ENCODE measurements around the gene PRKG1.
"Not testable (repeated sequence)": the region's sequence is repeated elsewhere in the genome, so short reads cannot be mapped to it uniquely, and the experiment has no call there.

Gene PRKG1

DNA sequence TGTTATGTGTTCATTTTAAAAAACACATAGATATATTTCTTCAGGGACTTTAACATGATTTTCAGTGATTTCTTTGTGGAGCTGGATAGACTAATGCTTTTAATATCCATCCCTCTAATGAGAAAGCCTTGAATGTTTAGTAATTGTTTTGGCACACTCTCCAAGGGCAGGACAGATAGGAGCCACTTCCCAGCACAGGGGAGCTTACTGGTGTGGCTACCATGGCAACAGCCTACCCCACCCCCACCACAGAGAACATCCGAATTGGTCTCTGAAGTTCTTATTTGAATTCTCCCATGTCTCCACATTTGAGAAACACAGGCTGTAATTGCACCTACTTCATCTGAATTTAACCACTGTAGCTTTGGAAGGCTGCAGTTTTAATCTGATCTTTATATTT lies 87.7 kb downstream of the PRKG1 start:
- Histone ChIP-seq H3F3A (ENCODE audit: low read depth) (no peaks in the 10 kb centered on the region), H3K27me3 (ENCODE audit: insufficient read depth, low read length, poor library complexity, severe bottlenecking) (no peaks in the 10 kb centered on the region), H3K36me3 (ENCODE audit: insufficient read depth, low read length) (no peaks in the 10 kb centered on the region), H3K9me2 (replicated peaks; ENCODE audit: low read depth, low read length) (no peaks in the 10 kb centered on the region), H3K9ac (ENCODE audit: low read depth, low read length, poor library complexity, severe bottlenecking) (no peak overlapping the region), H3K4me2 (ENCODE audit: low read depth, low read length, poor library complexity, severe bottlenecking) (no peak overlapping the region), H4K20me1 (ENCODE audit: insufficient read depth, low read length, poor library complexity, severe bottlenecking) (no peaks in the 10 kb centered on the region), H2AFZ (ENCODE audit: low read length) (no peak overlapping the region), H3K9me3 (ENCODE audit: insufficient read depth, low read depth, low read length) (no peaks in the 10 kb centered on the region), H3K79me2 (ENCODE audit: insufficient read depth, low read length) (no peaks in the 10 kb centered on the region), H3K4me1 (ENCODE audit: insufficient read depth, low read length, poor library complexity, severe bottlenecking) (no peaks in the 10 kb centered on the region), H3K4me3 (ENCODE audit: low read length, poor library complexity, severe bottlenecking) (no peak overlapping the region)
- TF ChIP-seq, protein P1, sequence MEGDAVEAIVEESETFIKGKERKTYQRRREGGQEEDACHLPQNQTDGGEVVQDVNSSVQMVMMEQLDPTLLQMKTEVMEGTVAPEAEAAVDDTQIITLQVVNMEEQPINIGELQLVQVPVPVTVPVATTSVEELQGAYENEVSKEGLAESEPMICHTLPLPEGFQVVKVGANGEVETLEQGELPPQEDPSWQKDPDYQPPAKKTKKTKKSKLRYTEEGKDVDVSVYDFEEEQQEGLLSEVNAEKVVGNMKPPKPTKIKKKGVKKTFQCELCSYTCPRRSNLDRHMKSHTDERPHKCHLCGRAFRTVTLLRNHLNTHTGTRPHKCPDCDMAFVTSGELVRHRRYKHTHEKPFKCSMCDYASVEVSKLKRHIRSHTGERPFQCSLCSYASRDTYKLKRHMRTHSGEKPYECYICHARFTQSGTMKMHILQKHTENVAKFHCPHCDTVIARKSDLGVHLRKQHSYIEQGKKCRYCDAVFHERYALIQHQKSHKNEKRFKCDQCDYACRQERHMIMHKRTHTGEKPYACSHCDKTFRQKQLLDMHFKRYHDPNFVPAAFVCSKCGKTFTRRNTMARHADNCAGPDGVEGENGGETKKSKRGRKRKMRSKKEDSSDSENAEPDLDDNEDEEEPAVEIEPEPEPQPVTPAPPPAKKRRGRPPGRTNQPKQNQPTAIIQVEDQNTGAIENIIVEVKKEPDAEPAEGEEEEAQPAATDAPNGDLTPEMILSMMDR (conservative IDR thresholded peaks at IDR 0.05; ENCODE audit: low read length): no peak
- no peak for TF ChIP-seq EZH2phosphoT487 (IDR thresholded peaks at IDR 0.05; ENCODE audit: borderline replicate concordance)

DNA sequence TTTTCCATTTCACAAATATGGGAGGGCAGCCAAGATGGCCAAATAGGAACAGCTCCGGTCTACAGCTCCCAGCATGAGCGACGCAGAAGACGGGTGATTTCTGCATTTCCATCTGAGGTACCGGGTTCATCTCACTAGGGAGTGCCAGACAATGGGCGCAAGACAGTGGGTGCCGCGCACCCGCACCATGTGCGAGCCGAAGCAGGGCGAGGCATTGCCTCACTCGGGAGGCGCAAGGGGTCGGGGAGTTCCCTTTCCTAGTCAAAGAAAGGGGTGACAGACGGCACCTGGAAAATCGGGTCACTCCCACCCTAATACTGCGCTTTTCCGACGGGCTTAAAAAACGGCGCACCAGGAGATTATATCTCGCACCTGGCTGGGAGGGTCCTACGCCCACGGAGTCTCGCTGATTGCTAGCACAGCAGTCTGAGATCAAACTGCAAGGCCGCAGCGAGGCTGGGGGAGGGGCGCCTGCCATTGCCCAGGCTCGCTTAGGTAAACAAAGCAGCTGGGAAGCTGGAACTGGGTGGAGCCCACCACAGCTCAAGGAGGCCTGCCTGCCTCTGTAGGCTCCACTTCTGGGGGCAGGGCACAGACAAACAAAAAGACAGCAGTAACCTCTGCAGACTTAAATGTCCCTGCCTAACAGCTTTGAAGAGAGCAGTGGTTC lies 89.2 kb downstream of the PRKG1 start:
- H2AFZ ChIP-seq (ENCODE audit: low read length); H3F3A ChIP-seq (ENCODE audit: low read depth); H3K4me2 ChIP-seq (ENCODE audit: low read depth, low read length, poor library complexity, severe bottlenecking); H3K4me1 ChIP-seq (ENCODE audit: insufficient read depth, low read length, poor library complexity, severe bottlenecking); H3K36me3 ChIP-seq (ENCODE audit: insufficient read depth, low read length); H3K79me2 ChIP-seq (ENCODE audit: insufficient read depth, low read length); H3K27me3 ChIP-seq (ENCODE audit: insufficient read depth, low read length, poor library complexity, severe bottlenecking); H3K4me3 ChIP-seq (ENCODE audit: low read length, poor library complexity, severe bottlenecking); H4K20me1 ChIP-seq (ENCODE audit: insufficient read depth, low read length, poor library complexity, severe bottlenecking); H3K9ac ChIP-seq (ENCODE audit: low read depth, low read length, poor library complexity, severe bottlenecking); H3K9me2 ChIP-seq (replicated peaks; ENCODE audit: low read depth, low read length); H3K9me3 ChIP-seq (ENCODE audit: insufficient read depth, low read depth, low read length): not testable (repeated sequence)

DNA sequence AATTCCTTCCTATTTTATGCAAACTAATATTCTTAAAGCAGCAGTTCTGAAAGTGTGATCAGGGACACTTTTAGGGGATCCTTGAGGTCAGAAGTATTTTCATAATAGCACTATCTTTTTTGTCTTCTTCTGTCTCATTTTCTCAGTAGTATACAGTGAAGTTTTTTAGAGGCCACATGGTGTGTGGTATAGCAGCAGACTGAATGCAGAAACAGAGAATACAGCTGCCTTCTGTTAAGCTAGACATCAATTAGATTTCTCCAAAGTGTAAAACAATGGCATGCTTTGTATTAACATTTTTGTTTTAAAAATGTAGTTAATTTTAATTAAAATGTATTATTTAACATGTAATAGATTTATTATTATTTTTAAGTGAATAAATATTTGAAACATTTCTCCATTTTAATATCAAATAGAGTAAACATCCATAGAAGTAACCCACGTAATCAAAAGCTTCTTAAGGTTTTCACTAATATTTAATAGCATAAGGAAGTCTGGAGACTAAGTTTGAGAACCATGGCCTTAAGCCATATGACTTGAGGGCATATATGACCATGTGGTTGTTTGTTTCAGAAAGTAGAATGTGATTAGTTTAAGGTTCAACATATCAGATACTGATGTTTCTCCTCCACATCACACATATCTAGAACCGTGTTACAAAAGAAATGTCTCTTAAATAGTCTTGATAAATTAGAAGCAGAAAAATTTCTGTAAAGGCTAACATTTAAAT lies 94.0 kb downstream of the PRKG1 start:
- H2AFZ ChIP-seq (ENCODE audit: low read length): no peak overlapping the region
- H3K36me3 ChIP-seq (ENCODE audit: insufficient read depth, low read length): no peaks in the 10 kb centered on the region
- H3K9me2 ChIP-seq (replicated peaks; ENCODE audit: low read depth, low read length): no peaks in the 10 kb centered on the region
- TF ChIP-seq, protein P1 (conservative IDR thresholded peaks at IDR 0.05; ENCODE audit: low read length): no peak
- no peak for TF ChIP-seq EZH2phosphoT487 (IDR thresholded peaks at IDR 0.05; ENCODE audit: borderline replicate concordance)
- no peaks in the 10 kb centered on the region for H3K27me3 ChIP-seq (ENCODE audit: insufficient read depth, low read length, poor library complexity, severe bottlenecking)
- H3K4me3 ChIP-seq (ENCODE audit: low read length, poor library complexity, severe bottlenecking): no peak overlapping the region
- no peaks in the 10 kb centered on the region for H3K4me1 ChIP-seq (ENCODE audit: insufficient read depth, low read length, poor library complexity, severe bottlenecking)
- H3F3A ChIP-seq (ENCODE audit: low read depth): no peaks in the 10 kb centered on the region
- no peak overlapping the region for H3K9ac ChIP-seq (ENCODE audit: low read depth, low read length, poor library complexity, severe bottlenecking)
- H3K79me2 ChIP-seq (ENCODE audit: insufficient read depth, low read length): no peaks in the 10 kb centered on the region
- H3K4me2 ChIP-seq (ENCODE audit: low read depth, low read length, poor library complexity, severe bottlenecking): no peak overlapping the region
- no peaks in the 10 kb centered on the region for H3K9me3 ChIP-seq (ENCODE audit: insufficient read depth, low read depth, low read length)
- no peaks in the 10 kb centered on the region for H4K20me1 ChIP-seq (ENCODE audit: insufficient read depth, low read length, poor library complexity, severe bottlenecking)

Measured in Loucy (cell line).